ENCODE measurements around the gene PPP1R15B. TPM values are rescaled to one million over a fixed set of nuclear protein-coding genes. Genes with fewer than 3 reads are reported as not detected.

Gene PPP1R15B
- total and polyA plus RNA-seq, 2 donors (not counting 1 experiment from before 2014, with no cell fraction given) = 65.7 to 137 TPM

- Histone ChIP-seq H3K4me3 (ENCODE audit: control extremely low read depth in 1 of 5, extremely low read depth in 1 of 5, insufficient read depth in 1 of 5, low read depth in 2 of 5, low read length in 4 of 5) (no peak overlapping the region), H3K9ac (ENCODE audit: low read length) (no peak overlapping the region), H3K9me3 (ENCODE audit: control extremely low read depth in 1 of 3, control insufficient read depth in 2 of 3, insufficient read depth in 1 of 3, low read length in 2 of 3) (no peaks in the 10 kb centered on the region), H3K79me2 (ENCODE audit: control insufficient read depth, insufficient read depth, low read length) (peaks cover 69% of the 10 kb centered on the region), H3K36me3 (replicated peaks in 1 of 2; ENCODE audit: control extremely low read depth in 1 of 2, control insufficient read depth in 1 of 2, extremely low read depth in 1 of 2, insufficient read depth in 2 of 2, low read length in 1 of 2) (peaks cover 3 to 87% of the 10 kb centered on the region in 2 experiments), H3K4me1 (ENCODE audit: control insufficient read depth in 2 of 2, insufficient read depth in 2 of 2, low read length in 2 of 2) (peaks cover 32 to 34% of the 10 kb centered on the region in 2 donors), H3K27ac (ENCODE audit: low read length in 2 of 2) (no peak overlapping the region), H2AFZ (ENCODE audit: insufficient read depth, low read depth, low read length, poor library complexity, severe bottlenecking) (no peak overlapping the region), H4K20me1 (ENCODE audit: control insufficient read depth, insufficient read depth, low read length, poor library complexity, severe bottlenecking) (peaks cover 12% of the 10 kb centered on the region), H3K4me2 (replicated peaks; ENCODE audit: low read depth, low read length, poor library complexity, severe bottlenecking) (no peak overlapping the region), H3K27me3 (replicated peaks in 1 of 4; ENCODE audit: control extremely low read depth in 1 of 4, control insufficient read depth in 3 of 4, insufficient read depth in 4 of 4, low read length in 3 of 4) (no peaks in the 10 kb centered on the region)
- H3K27me3 Mint-ChIP-seq = no peaks in the 10 kb centered on the region
- no peak overlapping the region for H3K4me3 Mint-ChIP-seq
- H3K9me3 Mint-ChIP-seq (ENCODE audit: insufficient read depth) = no peaks in the 10 kb centered on the region
- WGBS (ENCODE audit: insufficient coverage) = 88% methylated on average over 5 of the region's 11 CpGs
- ChIA-PET POLR2A (interaction anchor here (1.1 to 12.9 kb wide), 3 partner anchors 51 to 63 kb away, joined by 3 to 161 read pairs (median 3); partner anchors contain the start of gene PIK3C2B), CTCF (interaction anchor here (0.8 to 43.9 kb wide), 8 partner anchors 11 to 363 kb away, joined by 3 to 1884 read pairs (median 8); partner anchors contain the start of genes MDM4 and PIK3C2B)
- H3K4me1 Mint-ChIP-seq = peaks cover 33% of the 10 kb centered on the region
- no peak for DNase-seq
- no peak for TF ChIP-seq CTCF (IDR thresholded peaks at IDR 0.05)
- TF ChIP-seq EZH2 (IDR thresholded peaks at IDR 0.05; ENCODE audit: borderline replicate concordance, insufficient read depth, low read depth, low read length, poor library complexity, severe bottlenecking) = no peak
- no peak for ATAC-seq (ENCODE audit: low read depth)
- peak overlapping the region; percentile 26 for H3K27ac Mint-ChIP-seq
- intact Hi-C loops (cut with micrococcal nuclease) = no loop called here
Observed at GRCh38 chr1:204443871-204444581, 32.4 kb upstream of the PPP1R15B start.

GRCh38 chr1:204443260-204443619 lies 31.6 kb upstream of the PPP1R15B start:
- CTCF ChIA-PET = interaction anchor here (1.0 to 43.9 kb wide), 7 partner anchors 11 to 81 kb away, joined by 3 to 1884 read pairs (median 11); partner anchors contain the start of gene PIK3C2B
- H2AFZ ChIP-seq (ENCODE audit: insufficient read depth, low read depth, low read length, poor library complexity, severe bottlenecking) = no peak overlapping the region
- no peak for TF ChIP-seq EZH2 (IDR thresholded peaks at IDR 0.05; ENCODE audit: borderline replicate concordance, insufficient read depth, low read depth, low read length, poor library complexity, severe bottlenecking)
- TF ChIP-seq CTCF (IDR thresholded peaks at IDR 0.05) = no peak
- Mint-ChIP-seq H3K4me3 (no peak overlapping the region), H3K9me3 (ENCODE audit: insufficient read depth) (no peaks in the 10 kb centered on the region), H3K27me3 (no peaks in the 10 kb centered on the region), H3K4me1 (peaks cover 25% of the 10 kb centered on the region), H3K27ac (peak overlapping the region; percentile 26)
- intact Hi-C loops (cut with micrococcal nuclease) = no loop called here
- no peak overlapping the region for H3K9ac ChIP-seq (ENCODE audit: low read length)
- no peaks in the 10 kb centered on the region for H3K9me3 ChIP-seq (ENCODE audit: control extremely low read depth in 1 of 3, control insufficient read depth in 2 of 3, insufficient read depth in 1 of 3, low read length in 2 of 3)
- peaks cover 62% of the 10 kb centered on the region for H3K79me2 ChIP-seq (ENCODE audit: control insufficient read depth, insufficient read depth, low read length)
- ATAC-seq (ENCODE audit: low read depth) (no peak), DNase-seq (no peak)
- H4K20me1 ChIP-seq (ENCODE audit: control insufficient read depth, insufficient read depth, low read length, poor library complexity, severe bottlenecking) = peaks cover 12% of the 10 kb centered on the region
- no peak overlapping the region for H3K27ac ChIP-seq (ENCODE audit: low read length in 2 of 2)
- no peak overlapping the region for H3K4me3 ChIP-seq (ENCODE audit: control extremely low read depth in 1 of 5, extremely low read depth in 1 of 5, insufficient read depth in 1 of 5, low read depth in 2 of 5, low read length in 4 of 5)
- POLR2A ChIA-PET = interaction anchor here (1.1 to 12.9 kb wide), 2 partner anchors 52 to 60 kb away, joined by 3 to 161 read pairs; partner anchors contain the start of gene PIK3C2B
- no peaks in the 10 kb centered on the region for H3K27me3 ChIP-seq (replicated peaks in 1 of 4; ENCODE audit: control extremely low read depth in 1 of 4, control insufficient read depth in 3 of 4, insufficient read depth in 4 of 4, low read length in 3 of 4)
- WGBS (ENCODE audit: insufficient coverage) = 92% methylated on average over 6 of the region's 8 CpGs
- no peak overlapping the region for H3K4me2 ChIP-seq (replicated peaks; ENCODE audit: low read depth, low read length, poor library complexity, severe bottlenecking)
- peaks cover 3 to 93% of the 10 kb centered on the region in 2 experiments for H3K36me3 ChIP-seq (replicated peaks in 1 of 2; ENCODE audit: control extremely low read depth in 1 of 2, control insufficient read depth in 1 of 2, extremely low read depth in 1 of 2, insufficient read depth in 2 of 2, low read length in 1 of 2)
- peaks cover 24 to 26% of the 10 kb centered on the region in 2 donors for H3K4me1 ChIP-seq (ENCODE audit: control insufficient read depth in 2 of 2, insufficient read depth in 2 of 2, low read length in 2 of 2)
